GM12891 (cell line): ENCODE data around the gene CLN5.

Source experiments
- PAX5 ChIP-seq: IDR thresholded peaks from 2 replicates; pipeline ENCODE4 v1.6.1; 2011; ENCODE audit warnings: low read length, moderate library complexity, mild to moderate bottlenecking; ENCODE audit not compliant: insufficient read depth, severe bottlenecking
- POLR2A ChIP-seq: IDR thresholded peaks from 2 replicates; pipeline ENCODE4 v1.6.1; 2011; ENCODE audit warnings: low read depth, low read length, control low read depth
- POLR2AphosphoS5 ChIP-seq: IDR thresholded peaks from 2 replicates; pipeline ENCODE4 v1.6.1; 2011; ENCODE audit warnings: low read depth, low read length, control low read depth
- POU2F2 ChIP-seq: IDR thresholded peaks from 2 replicates; pipeline ENCODE4 v1.6.1; 2011; ENCODE audit warnings: low read depth, mild to moderate bottlenecking, control low read depth, low read length, moderate library complexity
- SPI1 ChIP-seq: IDR thresholded peaks from 2 replicates; pipeline ENCODE4 v1.6.1; 2011; ENCODE audit warnings: low read depth, low read length, control low read depth
- TAF1 ChIP-seq: IDR thresholded peaks from 2 replicates; pipeline ENCODE4 v1.6.1; 2011; ENCODE audit warnings: low read depth, low read length, control low read depth

DNA sequence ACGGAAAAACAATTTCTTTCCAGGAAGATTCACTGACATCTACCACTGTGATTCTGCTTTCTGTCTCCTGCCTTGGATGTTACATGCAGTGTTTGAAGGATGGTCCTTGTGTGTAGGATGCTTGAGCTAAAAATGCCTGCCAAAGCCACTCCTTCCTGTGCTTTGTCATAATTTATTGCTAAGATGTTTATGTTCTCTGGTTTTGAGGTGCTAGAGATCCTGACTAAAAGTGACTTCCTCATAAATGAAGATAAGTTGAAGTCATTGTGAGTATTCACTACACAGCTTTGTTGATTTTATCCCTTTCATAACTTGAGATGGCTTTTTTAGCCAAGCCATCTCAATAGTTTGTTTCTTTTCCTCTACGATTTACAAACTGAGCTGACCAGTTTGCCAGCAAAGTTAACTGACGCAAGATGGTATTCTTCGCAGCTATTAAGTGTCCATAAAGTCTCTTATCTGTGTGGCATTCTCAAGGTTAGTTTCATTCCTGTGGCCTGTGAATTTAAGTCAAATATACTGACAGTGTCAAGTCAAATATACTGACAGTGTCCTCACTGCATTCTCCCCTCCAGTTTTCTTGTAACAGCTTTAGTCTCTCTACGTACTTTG lies 50.8 kb downstream of the CLN5 start:
- TF ChIP-seq POU2F2 (no peak), POLR2A (0 out of 2 replicates have a peak, but pooled peaks have one; percentile 3), POLR2AphosphoS5 (peak; percentile 27; the same call in 1 of the 2 replicates), TAF1 (no peak), SPI1 (no peak), PAX5 (no peak)
